Transverse colon (tissue), 3 donors: ENCODE measurements around the gene PTPRN.

Experiments used
- CTCF ChIP-seq, 5 experiments: fragments of 200-600 bp in 3 of 5; fragments of 450-650 bp in 2 of 5; sonication (generic) in 3 of 5; IDR thresholded peaks; 1 replicate in 2 of 5; 2 replicates in 3 of 5; pipeline ENCODE4 v1.5.1; 2016 to 2017; ENCODE audit warnings: antibody characterized with exemption in 5 of 5, inconsistent platforms in 3 of 5, mild to moderate bottlenecking in 2 of 5, moderate library complexity in 1 of 5
- EP300 ChIP-seq: sonication (generic); formaldehyde crosslinking; IDR thresholded peaks from one replicate; pipeline ENCODE4 v1.6.1; 2017; ENCODE audit warnings: antibody characterized with exemption, low read depth
- POLR2A ChIP-seq: fragments of 450-650 bp; IDR thresholded peaks from one replicate; pipeline ENCODE4 v1.6.1; 2016; ENCODE audit warnings: antibody characterized with exemption, mild to moderate bottlenecking, moderate library complexity

DNA sequence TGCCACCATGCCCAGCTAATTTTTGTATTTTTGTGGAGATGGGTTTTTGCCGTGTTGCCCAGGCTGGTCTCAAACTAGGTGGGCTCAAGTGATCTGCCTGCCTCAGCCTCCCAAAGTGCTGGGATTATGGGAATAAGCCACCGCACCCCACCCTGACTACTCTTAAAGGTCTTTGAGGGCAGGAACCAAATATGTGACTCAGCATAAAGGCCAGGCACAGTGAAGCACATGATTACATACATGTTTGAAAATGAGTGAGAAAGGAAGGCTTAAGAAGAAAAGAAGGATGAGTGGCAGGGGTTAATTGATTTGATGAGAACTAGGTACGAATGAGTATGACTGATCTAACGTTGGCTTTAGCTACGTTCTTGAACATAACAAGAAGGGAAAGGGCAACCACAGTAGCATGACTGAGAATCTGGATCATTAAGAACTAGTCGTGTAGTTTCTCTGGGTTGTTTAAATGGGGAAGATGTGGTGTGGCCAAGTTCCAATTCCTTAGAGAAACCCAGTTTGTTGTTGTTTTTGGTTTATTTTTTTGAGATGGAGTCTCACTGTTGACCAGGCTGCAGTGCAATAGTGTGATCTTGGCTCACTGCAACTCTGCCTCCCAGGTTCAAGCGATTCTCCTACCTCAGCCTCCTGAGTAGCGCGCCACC is 16.6 kb upstream of the PTPRN start:
- no peak for TF ChIP-seq CTCF (IDR thresholded peaks at IDR 0.05)
- TF ChIP-seq EP300 = no peak
- TF ChIP-seq POLR2A = no peak
